Tibial nerve (tissue), 4 donors: ENCODE data around the gene AAK1. TPM values are rescaled to one million over a fixed set of nuclear protein-coding genes. Genes with fewer than 3 reads are reported as not detected.

Experiments used
- DNase-seq, 2 donors: peaks; one replicate each; pipeline ENCODE4 v3.0.0-alpha.2; 2019; ENCODE audit warnings: low spot score in 2 of 2
- H3K27ac ChIP-seq, 4 donors: fragments of 200-600 bp; sonication (generic) in 3 of 4; one replicate each; pipeline ENCODE4 v1.5.1; 2017 to 2019; ENCODE audit warnings: mild to moderate bottlenecking in 1 of 4
- H3K27me3 ChIP-seq, 2 donors: fragments of 200-600 bp; sonication (generic) in 1 of 2; one replicate each; pipeline versions ENCODE4 v1.5.1 to v1.6.0; 2017 to 2019
- H3K36me3 ChIP-seq, 3 donors: fragments of 200-600 bp; sonication (generic); one replicate each; pipeline ENCODE4 v1.5.1; 2018 to 2019
- H3K4me1 ChIP-seq, 4 donors: fragments of 200-600 bp; sonication (generic) in 3 of 4; one replicate each; pipeline ENCODE4 v1.5.1; 2017 to 2019
- H3K4me3 ChIP-seq, 4 donors: fragments of 200-600 bp; sonication (generic) in 3 of 4; one replicate each; pipeline ENCODE4 v1.5.1; 2017 to 2019; ENCODE audit warnings: mild to moderate bottlenecking in 1 of 4, moderate library complexity in 1 of 4
- H3K9me3 ChIP-seq, 4 donors: fragments of 200-600 bp; sonication (generic) in 3 of 4; one replicate each; pipeline ENCODE4 v1.5.1; 2017 to 2019
- EP300 ChIP-seq, 2 donors: sonication (generic); formaldehyde crosslinking; IDR thresholded peaks; one replicate each; pipeline ENCODE4 v1.6.1; 2017; ENCODE audit warnings: antibody characterized with exemption in 2 of 2, mild to moderate bottlenecking in 1 of 2
- POLR2A ChIP-seq, 2 donors: fragments of 450-650 bp; IDR thresholded peaks; one replicate each; pipeline ENCODE4 v1.6.1; 2017; ENCODE audit warnings: antibody characterized with exemption in 2 of 2, mild to moderate bottlenecking in 2 of 2, moderate library complexity in 2 of 2
- WGBS, 2 donors: methylation state at CpG; one replicate each; pipeline ENCODE4 v1.1.5; 2018; 5-methylcytosine and 5-hydroxymethylcytosine counted together
- total RNA-seq, 4 donors: library from RNA; depleted of rRNA; stranded (reverse); fragments of >200 nt; gene quantifications; one replicate each; pipeline ENCODE4 v1.1.0, GENCODE V29; 2016
- TF ChIP-seq, protein P1 (sequence below), 5 experiments: fragments of 200-600 bp in 3 of 5; fragments of 450-650 bp in 2 of 5; sonication (generic) in 3 of 5; IDR thresholded peaks; one replicate each; pipeline ENCODE4 v1.5.1; 2016 to 2019; ENCODE audit warnings: antibody characterized with exemption in 5 of 5, mild to moderate bottlenecking in 3 of 5, moderate library complexity in 2 of 5

AAK1 gene
- total RNA-seq, 4 donors from 2014 or later, result 29.2 to 70.5 (median 44.5) TPM

- H3K27me3 ChIP-seq, result no peaks in the 10 kb centered on the region
- WGBS, 2 donors, result 86 to 88% methylated on average over 7 of the region's 7 CpGs
- H3K4me3 ChIP-seq, result no peak overlapping the region
- TF ChIP-seq EP300 (IDR thresholded peaks at IDR 0.05), result no peak
- TF ChIP-seq POLR2A (IDR thresholded peaks at IDR 0.05), result no peak
- TF ChIP-seq, protein P1, sequence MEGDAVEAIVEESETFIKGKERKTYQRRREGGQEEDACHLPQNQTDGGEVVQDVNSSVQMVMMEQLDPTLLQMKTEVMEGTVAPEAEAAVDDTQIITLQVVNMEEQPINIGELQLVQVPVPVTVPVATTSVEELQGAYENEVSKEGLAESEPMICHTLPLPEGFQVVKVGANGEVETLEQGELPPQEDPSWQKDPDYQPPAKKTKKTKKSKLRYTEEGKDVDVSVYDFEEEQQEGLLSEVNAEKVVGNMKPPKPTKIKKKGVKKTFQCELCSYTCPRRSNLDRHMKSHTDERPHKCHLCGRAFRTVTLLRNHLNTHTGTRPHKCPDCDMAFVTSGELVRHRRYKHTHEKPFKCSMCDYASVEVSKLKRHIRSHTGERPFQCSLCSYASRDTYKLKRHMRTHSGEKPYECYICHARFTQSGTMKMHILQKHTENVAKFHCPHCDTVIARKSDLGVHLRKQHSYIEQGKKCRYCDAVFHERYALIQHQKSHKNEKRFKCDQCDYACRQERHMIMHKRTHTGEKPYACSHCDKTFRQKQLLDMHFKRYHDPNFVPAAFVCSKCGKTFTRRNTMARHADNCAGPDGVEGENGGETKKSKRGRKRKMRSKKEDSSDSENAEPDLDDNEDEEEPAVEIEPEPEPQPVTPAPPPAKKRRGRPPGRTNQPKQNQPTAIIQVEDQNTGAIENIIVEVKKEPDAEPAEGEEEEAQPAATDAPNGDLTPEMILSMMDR (IDR thresholded peaks at IDR 0.05), result no peak
- peaks cover 0 to 9% (median 2%) of the 10 kb centered on the region in 4 donors for H3K4me1 ChIP-seq
- no peaks in the 10 kb centered on the region for H3K9me3 ChIP-seq
- no peak overlapping the region for H3K27ac ChIP-seq
- peaks cover 0 to 5% (median 0%) of the 10 kb centered on the region in 3 donors for H3K36me3 ChIP-seq
- no peak for DNase-seq
Measured at GRCh38 chr2:69687971-69688611, 44.6 kb upstream of the AAK1 start.

GRCh38 chr2:69686813-69687212, 43.3 kb upstream of the AAK1 start:
- no peak for DNase-seq
- TF ChIP-seq, protein P1 (IDR thresholded peaks at IDR 0.05), result no peak
- no peak for TF ChIP-seq EP300 (IDR thresholded peaks at IDR 0.05)
- TF ChIP-seq POLR2A (IDR thresholded peaks at IDR 0.05), result no peak
- no peaks in the 10 kb centered on the region for H3K27me3 ChIP-seq
- H3K36me3 ChIP-seq, result peaks cover 0 to 5% (median 0%) of the 10 kb centered on the region in 3 donors
- H3K4me3 ChIP-seq, result no peak overlapping the region
- peaks cover 0 to 16% (median 3%) of the 10 kb centered on the region in 4 donors for H3K4me1 ChIP-seq
- no peaks in the 10 kb centered on the region for H3K9me3 ChIP-seq
- no peak overlapping the region for H3K27ac ChIP-seq
- 83 to 92% methylated on average over 5 of the region's 5 CpGs for WGBS, 2 donors

GRCh38 chr2:69685321-69686048, 41.9 kb upstream of the AAK1 start:
- 81 to 85% methylated on average over 5 of the region's 5 CpGs for WGBS, 2 donors
- Histone ChIP-seq H3K36me3 (peaks cover 0 to 5% (median 0%) of the 10 kb centered on the region in 3 donors), H3K27ac (no peak overlapping the region), H3K4me3 (no peak overlapping the region), H3K9me3 (no peaks in the 10 kb centered on the region), H3K4me1 (peaks cover 0 to 16% (median 3%) of the 10 kb centered on the region in 4 donors), H3K27me3 (no peaks in the 10 kb centered on the region)
- TF ChIP-seq, protein P1 (IDR thresholded peaks at IDR 0.05), result no peak
- TF ChIP-seq EP300 (IDR thresholded peaks at IDR 0.05) (no peak), POLR2A (IDR thresholded peaks at IDR 0.05) (no peak)
- no peak for DNase-seq

- no peak for DNase-seq
- Histone ChIP-seq H3K36me3 (peaks cover 0 to 5% (median 0%) of the 10 kb centered on the region in 3 donors), H3K27me3 (no peaks in the 10 kb centered on the region), H3K27ac (peak overlapping the region in 2 of 4 donors; percentile 60 to 70), H3K4me1 (peaks cover 0 to 16% (median 3%) of the 10 kb centered on the region in 4 donors), H3K4me3 (no peak overlapping the region), H3K9me3 (no peaks in the 10 kb centered on the region)
- WGBS, 2 donors, result 44 to 51% methylated on average over 5 of the region's 5 CpGs
- no peak for TF ChIP-seq POLR2A (IDR thresholded peaks at IDR 0.05)
- TF ChIP-seq EP300 (IDR thresholded peaks at IDR 0.05), result peak in 1 of 2 donors; percentile 71
Measured at GRCh38 chr2:69683170-69683971, 39.8 kb upstream of the AAK1 start.

DNA sequence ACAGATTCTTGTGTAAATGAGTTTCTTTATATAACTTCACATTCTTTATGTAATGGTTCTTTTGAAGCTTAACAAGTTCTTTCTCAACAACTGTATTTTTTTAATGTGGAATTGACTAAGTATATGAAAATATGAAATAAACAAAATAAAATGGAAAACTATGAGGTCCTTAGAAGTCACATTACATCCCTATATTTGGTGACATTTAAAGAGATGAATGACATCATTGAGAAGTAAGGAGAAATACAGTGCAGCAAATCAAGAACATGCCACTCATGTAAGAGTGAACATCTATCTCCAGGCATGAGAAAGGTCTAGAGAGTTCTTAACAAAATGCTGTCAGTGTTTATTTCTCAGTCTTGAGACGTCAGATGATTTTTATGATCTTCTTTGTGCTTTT, 39.0 kb upstream of the AAK1 start:
- DNase-seq, result no peak
- Histone ChIP-seq H3K9me3 (peaks cover 0 to 5% (median 0%) of the 10 kb centered on the region in 4 donors), H3K4me1 (peaks cover 0 to 16% (median 3%) of the 10 kb centered on the region in 4 donors), H3K4me3 (no peak overlapping the region), H3K36me3 (peaks cover 0 to 5% (median 0%) of the 10 kb centered on the region in 3 donors), H3K27ac (peak overlapping the region in 1 of 4 donors; percentile 70), H3K27me3 (no peaks in the 10 kb centered on the region)
- 27 to 35% methylated on average over 1 of the region's 1 CpG for WGBS, 2 donors
- TF ChIP-seq, protein P1 (IDR thresholded peaks at IDR 0.05), result no peak
- TF ChIP-seq POLR2A (IDR thresholded peaks at IDR 0.05), result no peak
- no peak for TF ChIP-seq EP300 (IDR thresholded peaks at IDR 0.05)
